Peyer's patch (tissue), 4 donors: Measurements from ENCODE around the gene CADPS2.

ENCODE experiments used
- POLR2A ChIP-seq, 2 donors: fragments of 450-650 bp; IDR thresholded peaks; one replicate each; pipeline ENCODE4 v1.5.1; 2017; ENCODE audit warnings: antibody characterized with exemption in 2 of 2, mild to moderate bottlenecking in 2 of 2, moderate library complexity in 2 of 2
- TF ChIP-seq, protein P1 (sequence below), 6 experiments: fragments of 450-650 bp in 4 of 6; fragments of 200-600 bp in 2 of 6; sonication (generic) in 1 of 6; IDR thresholded peaks; one replicate each; pipeline ENCODE4 v1.5.1; 2017 to 2019; ENCODE audit warnings: antibody characterized with exemption in 6 of 6, mild to moderate bottlenecking in 3 of 6, moderate library complexity in 1 of 6

DNA sequence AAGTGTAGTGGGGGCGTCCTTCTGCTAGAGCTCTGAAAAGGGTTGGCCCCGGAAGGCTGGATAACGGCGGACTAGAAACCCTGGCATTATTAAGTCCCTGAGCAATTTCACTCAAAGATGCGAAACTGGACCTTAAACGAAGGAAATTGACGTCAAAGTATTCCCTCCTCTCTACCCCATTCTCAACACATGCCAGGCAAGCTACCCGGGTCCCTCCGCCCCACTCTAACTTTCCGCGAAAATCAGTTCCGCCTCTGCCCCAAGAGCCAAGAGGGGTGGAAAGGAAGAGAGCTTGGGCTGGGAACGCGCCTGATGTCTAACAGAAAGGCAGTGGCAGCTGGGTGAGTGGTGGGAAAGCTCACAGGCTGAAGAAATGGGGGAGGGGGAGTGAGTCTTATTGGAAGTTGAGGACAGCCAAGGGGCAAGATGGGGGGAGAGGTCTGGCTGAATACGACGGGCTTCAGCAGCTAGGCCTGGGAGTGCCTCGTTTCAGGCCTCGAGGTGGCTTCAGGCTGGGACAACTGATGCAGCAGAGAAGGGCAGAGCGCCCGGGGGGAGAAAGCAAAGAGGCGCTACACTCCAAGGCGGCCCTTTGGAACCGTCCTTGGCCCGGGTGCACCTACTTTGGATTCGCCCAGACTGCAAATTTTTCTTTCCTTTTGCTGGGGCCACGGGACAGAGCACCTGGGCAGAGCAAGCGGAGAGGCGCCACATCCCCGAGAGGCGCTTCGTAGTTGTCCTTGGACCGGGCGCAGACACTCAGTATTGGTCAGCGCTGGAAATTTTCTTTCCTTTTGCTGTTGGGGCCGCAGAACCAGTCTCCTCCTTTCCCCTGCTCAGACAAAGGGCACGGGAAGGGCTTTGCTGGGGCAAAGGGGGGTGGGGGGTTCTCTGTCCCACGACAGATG is 579.7 kb downstream of the CADPS2 start:
- no peak for TF ChIP-seq POLR2A (IDR thresholded peaks at IDR 0.05)
- TF ChIP-seq, protein P1, sequence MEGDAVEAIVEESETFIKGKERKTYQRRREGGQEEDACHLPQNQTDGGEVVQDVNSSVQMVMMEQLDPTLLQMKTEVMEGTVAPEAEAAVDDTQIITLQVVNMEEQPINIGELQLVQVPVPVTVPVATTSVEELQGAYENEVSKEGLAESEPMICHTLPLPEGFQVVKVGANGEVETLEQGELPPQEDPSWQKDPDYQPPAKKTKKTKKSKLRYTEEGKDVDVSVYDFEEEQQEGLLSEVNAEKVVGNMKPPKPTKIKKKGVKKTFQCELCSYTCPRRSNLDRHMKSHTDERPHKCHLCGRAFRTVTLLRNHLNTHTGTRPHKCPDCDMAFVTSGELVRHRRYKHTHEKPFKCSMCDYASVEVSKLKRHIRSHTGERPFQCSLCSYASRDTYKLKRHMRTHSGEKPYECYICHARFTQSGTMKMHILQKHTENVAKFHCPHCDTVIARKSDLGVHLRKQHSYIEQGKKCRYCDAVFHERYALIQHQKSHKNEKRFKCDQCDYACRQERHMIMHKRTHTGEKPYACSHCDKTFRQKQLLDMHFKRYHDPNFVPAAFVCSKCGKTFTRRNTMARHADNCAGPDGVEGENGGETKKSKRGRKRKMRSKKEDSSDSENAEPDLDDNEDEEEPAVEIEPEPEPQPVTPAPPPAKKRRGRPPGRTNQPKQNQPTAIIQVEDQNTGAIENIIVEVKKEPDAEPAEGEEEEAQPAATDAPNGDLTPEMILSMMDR (IDR thresholded peaks at IDR 0.05), result no peak
